ENCODE data around the gene KRTAP10-1. TPM values are rescaled to one million over a fixed set of nuclear protein-coding genes. Genes with fewer than 3 reads are reported as not detected.
"Not testable (repeated sequence)": the region's sequence is repeated elsewhere in the genome, so short reads cannot be mapped to it uniquely, and the experiment has no call there.

Gene KRTAP10-1
- total RNA-seq, 2 donors from 2014 or later: not detected

GRCh38 chr21:44571844-44572782 is 32.1 kb upstream of the KRTAP10-1 start:
- no peak for DNase-seq
- no peak for ATAC-seq
- intact Hi-C loops (cut with DNase I): no loop called here

DNA sequence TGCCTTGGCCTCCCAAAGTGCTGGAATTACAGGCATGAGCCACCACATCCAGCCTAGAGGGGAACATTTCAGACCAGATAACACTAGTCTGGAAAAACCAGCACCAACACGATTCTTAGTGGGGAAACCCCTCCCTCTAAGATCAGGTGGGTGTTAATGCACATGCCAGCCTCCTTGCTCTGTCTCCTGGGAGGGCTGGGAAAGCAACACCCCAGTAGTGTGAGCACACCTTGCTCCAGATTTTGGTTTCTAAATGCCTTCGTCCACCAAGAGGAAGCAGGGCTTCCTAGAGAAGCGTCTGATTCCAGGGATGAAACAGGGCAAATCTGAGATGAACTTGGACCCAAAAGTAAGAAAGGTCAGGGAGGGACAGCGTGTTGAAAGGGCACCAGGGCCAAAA is 31.3 kb upstream of the KRTAP10-1 start:
- DNase-seq (no peak), ATAC-seq (no peak)
- intact Hi-C loops (cut with DNase I): no loop called here

DNA sequence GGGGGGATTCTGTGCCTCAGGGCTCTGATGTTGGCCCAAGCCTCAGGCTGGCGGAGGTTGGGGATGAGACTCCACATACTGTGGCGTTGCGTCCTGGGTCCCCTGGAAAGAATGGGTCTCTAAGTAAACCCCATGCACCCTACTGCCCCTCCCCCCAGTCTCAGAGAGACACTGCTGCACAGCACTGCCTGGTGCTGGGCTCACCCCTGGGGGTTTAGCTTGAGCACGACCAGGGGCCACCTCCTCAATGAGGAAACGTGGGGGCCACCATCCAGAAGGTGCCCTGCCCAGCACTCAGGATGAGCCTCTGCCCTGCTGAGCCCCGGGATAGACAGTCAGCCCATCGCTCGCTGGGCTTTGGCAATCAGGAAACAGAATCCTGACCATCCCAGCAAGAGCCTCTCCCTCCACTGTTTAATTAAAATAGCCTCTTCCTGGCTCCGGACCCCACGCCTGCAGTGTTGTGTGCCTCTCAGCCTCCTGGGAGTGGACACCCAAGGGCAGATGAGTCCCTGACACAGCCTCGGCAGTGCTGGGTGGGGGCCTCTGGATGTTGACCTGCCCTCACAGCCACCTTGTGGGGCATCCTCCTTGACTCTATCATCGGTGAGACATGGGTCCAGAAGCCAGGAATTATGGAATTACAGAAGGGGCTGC is 30.0 kb upstream of the KRTAP10-1 start:
- intact Hi-C loops (cut with DNase I): no loop called here
- DNase-seq: no peak
- no peak for ATAC-seq

DNA sequence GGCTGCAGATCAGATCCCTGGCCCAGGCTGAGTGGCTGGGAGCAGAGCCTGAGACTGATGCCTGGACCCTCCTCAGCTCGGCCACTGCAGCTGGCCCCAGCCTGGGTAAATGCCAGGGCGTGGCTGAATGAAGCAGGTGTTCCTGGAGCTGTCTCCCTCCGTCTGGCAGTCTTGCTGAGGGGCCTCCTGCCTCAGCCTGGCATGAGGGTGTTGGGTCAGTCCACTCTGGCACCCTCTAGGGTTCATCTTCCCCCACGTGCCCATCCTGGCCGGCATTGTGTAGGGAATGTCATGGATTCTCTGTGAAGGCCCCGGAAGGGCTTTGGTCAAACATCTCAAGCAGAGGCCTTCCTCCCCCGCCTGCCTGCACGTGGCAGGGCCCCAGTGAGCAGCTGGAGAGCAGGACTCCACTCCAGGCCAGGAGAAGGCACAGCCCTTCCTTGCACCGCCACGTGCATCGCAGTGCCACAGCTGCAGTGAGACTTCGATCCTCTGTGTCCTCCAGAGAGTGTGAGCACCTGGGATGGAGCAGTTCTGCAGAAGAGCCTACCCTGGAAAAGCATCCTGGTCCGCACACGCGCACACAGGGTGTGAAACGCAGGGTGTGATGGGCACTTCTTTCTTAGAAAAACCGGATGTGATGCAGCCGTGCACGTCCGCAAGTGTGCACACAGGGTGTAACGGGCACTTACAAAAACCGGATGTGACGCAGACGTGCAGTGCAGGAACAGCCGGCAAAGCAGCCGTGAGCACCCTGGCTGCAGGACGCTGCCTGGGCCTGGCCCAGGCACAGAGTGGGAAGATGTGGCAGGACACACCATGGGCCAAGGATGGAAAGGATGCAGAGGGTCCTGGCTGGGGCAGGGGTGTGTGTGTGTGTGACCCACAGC is 28.9 kb upstream of the KRTAP10-1 start:
- no peak for DNase-seq
- intact Hi-C loops (cut with DNase I): no loop called here
- no peak for ATAC-seq

DNA sequence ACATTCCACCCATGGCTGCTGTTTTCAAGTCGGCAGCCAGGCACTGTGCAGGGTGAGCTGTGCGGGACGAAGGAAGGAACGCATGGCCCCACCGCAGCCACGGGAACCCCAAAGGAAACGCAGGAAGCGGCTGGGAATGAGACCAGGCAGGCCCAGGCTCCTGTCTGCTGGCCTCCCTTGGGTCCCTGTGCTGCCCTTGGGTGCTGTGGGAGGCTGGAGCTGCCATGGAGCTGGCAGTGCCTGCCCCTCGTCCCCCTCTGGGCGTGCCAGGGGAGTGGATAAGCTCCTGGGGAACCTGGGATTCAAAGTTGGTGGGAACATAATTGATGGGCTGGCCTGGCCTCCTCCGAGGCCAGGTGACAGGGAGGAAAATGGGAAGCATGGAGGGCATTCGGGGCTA is 28.3 kb upstream of the KRTAP10-1 start:
- no peak for ATAC-seq
- DNase-seq: no peak
- intact Hi-C loops (cut with DNase I): no loop called here

- DNase-seq: no peak
- intact Hi-C loops (cut with DNase I): no loop called here
- ATAC-seq: no peak
Measured at GRCh38 chr21:44567481-44568171, 27.6 kb upstream of the KRTAP10-1 start.

DNA sequence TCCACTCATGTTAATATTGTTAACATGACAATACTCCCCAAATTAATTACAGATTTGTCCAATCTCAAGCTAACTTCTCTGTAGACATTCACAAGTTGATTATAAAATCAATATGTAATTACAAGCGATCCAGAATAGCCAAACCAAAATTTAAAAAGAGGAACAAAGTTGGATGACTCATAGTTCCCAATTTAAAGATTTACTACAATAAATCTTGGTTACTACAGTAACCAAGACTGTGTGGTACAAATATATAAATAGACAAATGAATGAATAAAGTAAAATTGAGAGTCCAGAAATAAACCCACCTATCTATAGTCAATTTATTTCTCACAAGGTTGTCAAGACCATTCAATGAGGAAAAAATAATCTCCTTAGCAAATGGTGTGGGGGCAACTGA is 26.4 kb upstream of the KRTAP10-1 start:
- intact Hi-C loops (cut with DNase I): no loop called here
- DNase-seq: no peak
- no peak for ATAC-seq

DNA sequence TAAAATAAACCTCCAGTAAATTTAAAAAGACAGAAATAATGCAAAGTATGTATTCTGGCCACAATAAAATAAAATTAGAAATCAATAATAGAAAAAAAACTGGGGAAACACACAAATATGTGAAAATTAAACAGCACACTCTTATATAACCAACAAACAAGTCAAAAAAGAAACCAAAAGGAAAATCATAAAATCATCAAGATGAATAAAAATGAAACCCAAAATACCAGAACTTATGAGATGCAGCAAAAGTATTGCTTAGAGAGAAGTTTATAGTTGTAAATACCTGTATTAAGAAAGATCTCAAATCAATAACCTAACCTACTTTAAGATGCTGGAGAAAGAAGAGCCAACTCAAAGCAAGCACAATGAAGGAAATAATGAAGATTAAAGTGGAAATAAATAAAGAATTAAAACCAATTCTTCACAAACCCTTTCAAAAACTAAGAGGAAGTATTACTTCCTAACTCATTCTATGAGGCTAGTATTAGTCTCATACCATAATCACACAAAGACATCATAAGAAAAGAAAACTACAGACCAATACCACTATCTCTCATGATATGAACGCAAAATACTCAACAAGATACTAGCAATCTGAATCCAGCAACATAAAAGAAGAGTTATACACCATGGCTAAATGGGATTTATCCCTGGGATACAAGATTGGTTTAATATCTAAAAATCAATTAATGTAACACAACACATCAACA is 25.0 kb upstream of the KRTAP10-1 start:
- ATAC-seq (no peak), DNase-seq (no peak)
- intact Hi-C loops (cut with DNase I): no loop called here

- DNase-seq (no peak), ATAC-seq (no peak)
- intact Hi-C loops (cut with DNase I): no loop called here
Measured at GRCh38 chr21:44564099-44564498, 24.1 kb upstream of the KRTAP10-1 start.

DNA sequence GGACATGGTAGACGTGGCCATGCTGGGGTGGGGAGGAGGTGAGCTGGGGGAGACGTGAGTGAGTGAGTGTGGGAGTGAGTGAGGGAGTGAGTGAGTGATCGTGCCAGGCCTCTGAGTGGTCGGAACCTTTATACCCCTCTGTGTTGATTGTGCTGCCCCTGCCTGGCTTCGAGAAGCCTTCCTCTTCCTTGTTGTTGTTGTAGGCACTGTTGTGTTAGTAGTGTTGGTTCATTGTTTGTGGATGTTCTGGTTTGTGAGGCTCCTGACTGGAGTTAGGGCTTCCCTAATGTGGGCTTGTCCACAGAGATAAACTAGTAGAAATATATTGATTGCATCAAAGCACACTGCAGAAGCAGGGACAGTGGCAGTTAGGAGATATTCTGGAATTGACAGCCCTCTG is 18.7 kb upstream of the KRTAP10-1 start, which contains the start of gene KRTAP10-3:
KRTAP10-3 (minus strand) TSS at position 101 of the 400 bp plus-strand sequence; CDS start at position 21, 80 bp downstream.
- intact Hi-C loops (cut with DNase I): no loop called here
- ATAC-seq (no peak), DNase-seq (no peak)

- DNase-seq; intact Hi-C loops (cut with DNase I); ATAC-seq: not testable (repeated sequence)
Measured at GRCh38 chr21:44558329-44558675, 18.3 kb upstream of the KRTAP10-1 start.

GRCh38 chr21:44557491-44558328 is 17.7 kb upstream of the KRTAP10-1 start:
- DNase-seq (no peak), ATAC-seq (no peak)
- intact Hi-C loops (cut with DNase I): no loop called here

DNA sequence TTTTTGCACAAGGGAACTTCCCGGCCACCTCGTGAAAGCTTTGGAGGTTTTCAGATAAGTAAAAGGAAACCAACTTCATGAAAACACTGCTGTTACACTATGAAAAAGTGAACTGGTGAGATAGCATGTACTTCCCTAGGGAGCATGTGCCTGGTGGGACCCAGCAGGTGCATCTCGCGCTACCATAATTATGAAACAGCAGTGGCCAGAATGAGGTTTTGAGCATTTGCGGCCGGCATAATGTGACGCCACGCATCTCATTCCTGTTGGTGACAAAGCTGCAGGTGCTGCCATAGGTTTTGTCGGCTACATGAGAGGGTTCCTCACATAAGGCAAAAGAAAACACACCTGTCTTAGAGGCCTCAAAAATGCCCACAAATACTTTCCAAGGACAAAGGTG is 16.9 kb upstream of the KRTAP10-1 start:
- intact Hi-C loops (cut with DNase I): no loop called here
- DNase-seq (no peak), ATAC-seq (no peak)

DNA sequence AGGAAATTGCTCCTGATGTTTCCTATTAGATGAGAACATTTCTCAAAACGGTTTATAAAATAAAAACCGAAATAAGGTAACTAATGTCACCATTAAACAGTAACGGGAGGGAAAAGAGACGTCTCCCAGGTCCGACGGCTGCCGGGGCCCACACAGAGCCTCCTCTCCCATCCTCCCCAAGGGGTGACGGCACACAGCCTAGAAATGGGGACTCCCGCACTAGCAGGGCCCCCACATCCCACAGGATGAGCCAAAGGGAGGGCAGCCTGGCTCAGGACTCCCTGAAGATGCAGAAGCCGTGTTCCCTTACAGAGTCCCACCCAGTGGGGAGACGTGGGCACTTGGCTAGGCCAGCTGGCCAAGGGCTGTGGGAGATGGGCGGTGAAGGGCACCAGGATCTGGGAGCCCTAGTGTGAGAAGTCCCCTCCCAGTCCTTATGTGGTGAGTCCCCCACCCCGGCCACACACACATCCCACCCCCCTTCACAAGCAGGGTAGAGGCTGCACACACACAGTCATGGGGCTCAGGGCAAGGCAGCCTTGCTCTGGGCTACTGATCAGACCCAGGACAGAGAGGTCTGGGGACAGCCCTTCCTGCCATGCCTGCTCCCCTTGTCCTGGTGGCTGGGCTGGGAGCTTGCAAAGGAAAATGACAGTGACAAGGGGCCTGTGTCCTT is 15.3 kb upstream of the KRTAP10-1 start:
- no peak for ATAC-seq
- intact Hi-C loops (cut with DNase I): no loop called here
- DNase-seq: no peak

- intact Hi-C loops (cut with DNase I): no loop called here
- no peak for DNase-seq
- ATAC-seq: no peak
Measured at GRCh38 chr21:44552681-44553080, 12.7 kb upstream of the KRTAP10-1 start.

DNA sequence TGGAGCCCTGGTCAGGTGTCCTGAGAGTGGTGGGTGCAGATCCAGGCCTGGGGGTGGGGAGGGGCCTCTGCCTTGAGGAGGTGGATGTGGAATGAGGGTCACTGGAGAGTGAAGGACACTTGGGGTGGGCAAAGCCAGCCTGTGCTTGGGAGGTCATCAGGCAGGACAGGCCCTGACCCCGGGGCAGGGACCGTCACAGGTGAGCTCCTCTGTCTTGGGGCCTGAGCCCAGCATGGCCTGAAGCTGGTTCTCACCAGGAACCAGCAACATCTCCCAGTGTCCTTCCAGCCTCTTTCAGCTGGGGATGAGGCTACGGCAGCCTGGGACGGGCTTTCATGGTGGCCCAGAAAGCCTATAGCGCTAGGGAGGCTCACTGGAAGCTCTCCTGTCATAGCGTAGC is 12.1 kb upstream of the KRTAP10-1 start:
- DNase-seq (no peak), ATAC-seq (no peak)
- intact Hi-C loops (cut with DNase I): no loop called here

- intact Hi-C loops (cut with DNase I): no loop called here
- no peak for ATAC-seq
- DNase-seq: no peak
Measured at GRCh38 chr21:44551340-44551961, 11.5 kb upstream of the KRTAP10-1 start, which contains the start of gene KRTAP10-2. KRTAP10-2 (minus strand) TSS chr21:44551505; CDS start chr21:44551458, 47 bp downstream.

Data from left cardiac atrium (tissue), 4 donors.